SK-N-SH (cell line): ENCODE data around the gene HDAC7.

Source experiments
- CTCF ChIP-seq: fragments of 200-600 bp; sonication (generic); IDR thresholded peaks from 2 replicates; pipeline ENCODE4 v1.6.1; 2017; ENCODE audit warnings: antibody characterized with exemption, mild to moderate bottlenecking, moderate library complexity
- MAX ChIP-seq: IDR thresholded peaks from 2 replicates; pipeline ENCODE4 v1.4.0; 2012; ENCODE audit warnings: low read depth
- TAF1 ChIP-seq: IDR thresholded peaks from 2 replicates; pipeline ENCODE4 v1.6.1; 2012; ENCODE audit warnings: low read depth, mild to moderate bottlenecking, low read length, moderate library complexity, borderline replicate concordance

- TF ChIP-seq MAX (no peak), CTCF (no peak), TAF1 (no peak)
Observed at GRCh38 chr12:47825173-47825639, 5.5 kb upstream of the HDAC7 start.
